Stimulated activated CD4-positive, alpha-beta T cell treated with anti-CD3 and anti-CD28 coated beads, Interleukin-4, amount 100 ng/mL, for 4 hours (primary cell): ENCODE measurements around the gene PRKCA.
A peak's percentile ranks its signal among the peaks of the same experiment; 100 is the strongest.
"Not testable (repeated sequence)": the region's sequence is repeated elsewhere in the genome, so short reads cannot be mapped to it uniquely, and the experiment has no call there.

Experiments
- DNase-seq, 2 experiments: peaks; one replicate each; pipeline ENCODE4 v3.0.0-alpha.2; 2020

The PRKCA gene

GRCh38 chr17:66292353-66292752 lies 10.1 kb upstream of the PRKCA start:
- DNase-seq: no peak

- no peak for DNase-seq
Measured at GRCh38 chr17:66296289-66296725, 6.1 kb upstream of the PRKCA start.

- DNase-seq: not testable (repeated sequence)
Measured at GRCh38 chr17:66297443-66297842, 5.0 kb upstream of the PRKCA start.

- DNase-seq: no peak
Measured at GRCh38 chr17:66299711-66300110, 2.7 kb upstream of the PRKCA start.

GRCh38 chr17:66300956-66301355 lies 1.5 kb upstream of the PRKCA start:
- DNase-seq: no peak

GRCh38 chr17:66301367-66301863 lies 998 bp upstream of the PRKCA start:
- no peak for DNase-seq

GRCh38 chr17:66302761-66303626 lies 581 bp downstream of the PRKCA start:
- DNase-seq: peak; percentile 22 to 33

- no peak for DNase-seq
Measured at GRCh38 chr17:66304304-66305174, 2.1 kb downstream of the PRKCA start.

- no peak for DNase-seq
Measured at GRCh38 chr17:66306446-66306845, 4.0 kb downstream of the PRKCA start.

GRCh38 chr17:66307257-66307656 lies 4.8 kb downstream of the PRKCA start:
- no peak for DNase-seq

GRCh38 chr17:66308856-66309255 lies 6.4 kb downstream of the PRKCA start:
- DNase-seq: no peak

- no peak for DNase-seq
Measured at GRCh38 chr17:66309793-66310192, 7.4 kb downstream of the PRKCA start.

GRCh38 chr17:66310528-66311148 lies 8.2 kb downstream of the PRKCA start:
- no peak for DNase-seq

- DNase-seq: no peak
Measured at GRCh38 chr17:66312912-66313311, 10.5 kb downstream of the PRKCA start.

- no peak for DNase-seq
Measured at GRCh38 chr17:66313325-66313724, 10.9 kb downstream of the PRKCA start.

GRCh38 chr17:66313995-66314659 lies 11.7 kb downstream of the PRKCA start:
- DNase-seq: peak; percentile 38 to 41

GRCh38 chr17:66317629-66318028 lies 15.2 kb downstream of the PRKCA start:
- no peak for DNase-seq

GRCh38 chr17:66319226-66319625 lies 16.8 kb downstream of the PRKCA start:
- no peak for DNase-seq

- no peak for DNase-seq
Measured at GRCh38 chr17:66322764-66323163, 20.4 kb downstream of the PRKCA start.

- not testable (repeated sequence) for DNase-seq
Measured at GRCh38 chr17:66324381-66325004, 22.1 kb downstream of the PRKCA start.

- DNase-seq: no peak
Measured at GRCh38 chr17:66326476-66327047, 24.1 kb downstream of the PRKCA start.

GRCh38 chr17:66330646-66331037 lies 28.2 kb downstream of the PRKCA start:
- DNase-seq: no peak
